Right hindlimb (tissue), 1 donor: ENCODE measurements around the gene PPP1R1B.
A peak's percentile ranks its signal among the peaks of the same experiment; 100 is the strongest.
"Not testable (repeated sequence)": the region's sequence is repeated elsewhere in the genome, so short reads cannot be mapped to it uniquely, and the experiment has no call there.

ENCODE experiments used
- DNase-seq: peaks from one replicate; pipeline ENCODE4 v3.0.0-alpha.2; 2018

Gene PPP1R1B

GRCh38 chr17:39626171-39627046 is at the start of gene PPP1R1B:
Gene PPP1R1B (plus strand): TSS chr17:39626952. CDS start chr17:39627393, 441 bp downstream.
- DNase-seq, result no peak

GRCh38 chr17:39578272-39578671 is 48.5 kb upstream of the PPP1R1B start:
- DNase-seq, result no peak

DNA sequence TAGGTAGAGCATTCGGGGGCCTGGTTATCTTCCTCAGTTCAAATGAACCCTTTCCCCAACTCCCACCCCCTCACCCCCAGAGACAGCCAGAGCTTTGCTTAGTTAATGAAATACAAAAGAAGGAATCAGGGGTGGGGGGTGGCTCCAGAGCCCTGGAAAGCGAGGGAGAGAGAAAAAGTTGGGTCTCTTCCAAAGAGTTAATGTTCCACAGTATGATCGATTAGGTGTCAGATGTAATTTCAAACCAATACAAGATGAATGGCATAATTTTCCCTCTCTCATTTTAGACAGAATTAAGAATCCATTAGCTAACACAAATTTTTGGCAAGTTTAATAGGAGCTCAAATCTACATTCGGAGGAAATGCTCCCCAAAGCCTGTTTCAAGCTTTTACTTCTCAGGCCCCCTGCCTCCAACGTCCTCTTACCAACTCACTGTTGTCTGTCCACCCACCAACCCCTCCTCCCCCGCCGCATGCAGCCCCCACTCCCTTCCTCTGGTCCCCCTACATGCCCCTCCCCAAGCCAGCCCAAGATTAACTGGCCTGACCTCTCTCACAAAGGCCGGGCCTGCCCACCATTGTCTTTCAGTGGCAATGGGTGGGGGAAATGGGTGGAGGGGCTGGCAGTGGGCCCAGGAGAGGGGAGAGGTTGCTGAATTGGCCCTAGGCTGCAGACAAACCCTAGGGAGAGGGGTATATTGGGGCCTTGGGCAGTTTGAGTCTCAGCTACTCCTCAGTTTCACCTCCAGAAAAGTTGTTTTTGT is 47.3 kb upstream of the PPP1R1B start:
- DNase-seq, result no peak

- no peak for DNase-seq
Observed at GRCh38 chr17:39580082-39580468, 46.7 kb upstream of the PPP1R1B start.

DNA sequence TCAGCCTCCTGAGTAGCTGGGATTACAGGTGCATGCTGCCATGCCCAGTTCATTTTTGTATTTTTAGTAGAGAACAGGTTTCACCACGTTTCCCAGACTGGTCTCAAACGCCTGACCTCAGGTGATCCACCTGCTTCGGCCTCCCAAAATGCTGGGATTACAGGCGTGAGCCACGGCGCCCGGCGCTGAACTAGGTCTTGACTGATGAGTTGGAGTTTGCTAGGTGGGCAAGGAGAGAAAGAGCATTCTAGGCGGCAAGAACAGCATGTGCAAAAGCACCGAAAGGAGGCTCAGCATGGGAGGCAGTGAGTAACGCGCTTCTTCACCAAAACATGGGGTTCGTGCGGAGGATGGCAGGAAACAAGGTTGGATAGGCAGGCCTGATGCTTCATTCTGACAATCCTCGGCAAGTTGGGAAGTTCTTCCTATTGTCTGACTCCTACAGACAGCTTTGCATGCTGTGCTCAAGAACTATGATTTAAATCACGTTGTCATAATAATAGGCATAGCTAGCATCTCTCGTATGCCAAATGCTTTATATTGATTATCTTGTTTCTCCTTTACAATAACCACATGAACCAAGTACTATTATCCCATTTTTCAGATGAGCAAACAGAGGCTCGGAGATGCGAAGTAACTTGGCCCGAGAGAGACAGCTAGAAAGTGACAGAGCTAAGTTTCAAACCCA is 45.5 kb upstream of the PPP1R1B start:
- DNase-seq, result no peak

DNA sequence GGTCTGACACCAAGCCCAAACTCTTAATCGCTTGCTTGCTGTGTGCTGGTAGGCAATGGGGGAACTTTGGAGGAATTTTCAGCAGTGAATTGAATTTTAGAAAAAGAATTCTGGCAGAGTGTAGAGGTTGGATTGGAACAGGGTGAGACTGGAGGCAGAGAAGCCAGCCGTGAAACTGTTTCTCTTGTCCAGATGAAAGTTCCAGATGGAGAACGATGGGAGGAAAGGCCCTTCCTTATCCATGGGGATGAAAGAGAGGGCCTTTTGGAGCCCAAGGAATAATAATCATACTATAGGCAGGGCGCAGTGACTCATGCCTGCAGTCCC is 45.0 kb upstream of the PPP1R1B start:
- DNase-seq, result no peak

- no peak for DNase-seq
Observed at GRCh38 chr17:39582658-39583057, 44.1 kb upstream of the PPP1R1B start.

DNA sequence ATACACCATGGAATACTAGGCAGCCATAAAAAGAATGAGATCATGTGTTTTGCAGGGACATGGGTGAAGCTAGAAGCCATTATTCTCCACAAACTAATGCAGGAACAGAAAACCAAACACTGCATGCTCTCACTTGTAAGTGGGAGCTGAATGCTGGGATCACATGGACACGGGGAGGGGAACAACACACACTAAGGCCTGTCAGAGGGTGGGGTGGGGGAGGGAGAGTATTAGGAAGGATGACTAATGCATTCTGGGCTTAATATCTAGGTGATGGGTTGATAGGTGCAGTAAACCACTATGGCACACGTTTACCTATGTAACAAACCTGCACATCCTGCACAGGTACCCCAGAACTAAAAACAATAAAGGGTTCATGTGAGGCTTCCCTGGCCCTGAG is 36.6 kb upstream of the PPP1R1B start:
- not testable (repeated sequence) for DNase-seq

DNA sequence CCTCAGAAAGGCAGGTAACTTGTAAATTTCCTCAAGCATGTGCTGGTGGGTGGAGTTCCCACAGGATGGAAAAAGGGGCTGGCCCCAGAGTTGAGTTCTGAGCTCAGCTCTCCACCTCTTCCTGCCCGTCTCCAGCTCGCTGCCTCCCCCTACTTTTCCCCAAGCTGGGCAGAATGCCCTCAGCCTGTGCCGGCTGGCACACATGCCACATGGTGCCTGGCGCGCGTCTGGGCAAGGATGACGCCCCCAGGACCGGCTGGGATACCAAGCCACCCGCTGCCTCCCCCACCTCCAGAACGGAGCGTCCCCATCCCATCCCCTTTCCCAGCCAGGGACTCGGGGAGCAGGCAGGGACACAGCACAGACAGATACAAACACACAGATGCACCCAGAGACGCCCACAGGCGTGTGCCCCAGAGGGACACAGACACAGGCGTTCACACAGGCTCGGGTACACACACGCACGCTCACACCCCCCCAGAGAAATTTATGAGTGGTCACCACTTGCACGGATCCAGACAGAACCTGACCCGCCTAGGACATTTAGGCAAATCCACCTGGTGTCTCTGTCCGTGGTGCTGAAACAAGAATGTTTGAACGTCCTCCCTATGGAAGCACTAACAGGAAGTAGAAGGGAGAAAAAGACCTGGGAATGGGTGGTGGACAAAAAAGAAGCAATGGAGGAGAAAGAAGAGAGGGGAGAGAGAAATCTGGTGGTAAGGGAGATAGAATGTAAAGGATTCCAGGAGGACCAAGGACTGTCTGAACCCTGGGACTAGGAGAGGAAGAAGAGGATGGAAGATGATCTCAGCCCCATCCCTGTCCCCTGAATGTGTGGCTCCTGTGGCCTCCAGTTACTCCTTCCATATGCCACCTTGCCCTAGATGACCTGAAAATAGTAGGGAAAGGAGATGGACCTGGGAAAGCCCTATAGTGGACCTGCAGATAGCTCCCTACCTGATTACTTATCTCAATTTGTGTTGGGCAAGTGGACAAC is 34.5 kb upstream of the PPP1R1B start:
- DNase-seq, result peak; percentile 47

DNA sequence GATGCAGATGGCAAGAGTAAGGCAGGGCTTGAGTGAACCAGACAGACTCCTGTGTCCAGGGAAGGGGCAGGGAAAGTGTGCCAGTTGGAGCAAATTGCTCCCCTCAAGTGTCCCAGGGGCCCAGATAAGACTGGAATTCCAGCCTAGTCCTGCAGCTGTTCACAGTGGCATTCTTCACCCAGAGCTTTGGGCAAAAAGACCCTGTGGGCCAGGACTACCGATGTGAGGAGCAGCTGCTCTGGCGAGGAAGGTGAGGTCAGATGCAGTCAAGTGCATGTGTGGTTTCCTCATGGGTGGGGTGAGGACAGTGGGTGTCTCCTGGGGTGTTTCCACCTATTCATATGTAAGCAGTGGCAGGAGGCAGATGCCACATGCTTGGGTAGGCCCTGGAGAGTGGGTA is 33.4 kb upstream of the PPP1R1B start:
- DNase-seq, result no peak

DNA sequence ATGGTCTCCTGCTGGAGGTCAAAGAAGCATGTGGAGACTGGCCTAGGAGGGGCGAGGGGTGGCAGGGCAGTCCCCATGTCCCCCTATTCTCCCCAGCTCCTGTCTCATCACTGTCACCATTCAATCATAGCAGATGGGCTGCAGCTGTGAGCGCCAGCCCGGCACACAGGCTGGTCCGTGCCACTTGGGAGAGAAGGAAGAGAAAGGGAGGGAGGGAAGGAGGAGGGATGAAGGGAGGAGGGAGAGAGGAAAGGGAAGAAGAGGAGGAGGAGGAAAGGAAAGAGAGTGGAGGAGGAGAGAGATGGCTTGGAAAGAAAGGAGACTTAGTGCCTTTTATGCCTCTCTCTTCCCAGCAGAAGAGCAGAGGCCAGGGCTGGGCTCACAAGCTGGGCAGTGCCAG is 31.5 kb upstream of the PPP1R1B start:
- DNase-seq, result no peak

- no peak for DNase-seq
Observed at GRCh38 chr17:39595928-39596510, 30.7 kb upstream of the PPP1R1B start.

DNA sequence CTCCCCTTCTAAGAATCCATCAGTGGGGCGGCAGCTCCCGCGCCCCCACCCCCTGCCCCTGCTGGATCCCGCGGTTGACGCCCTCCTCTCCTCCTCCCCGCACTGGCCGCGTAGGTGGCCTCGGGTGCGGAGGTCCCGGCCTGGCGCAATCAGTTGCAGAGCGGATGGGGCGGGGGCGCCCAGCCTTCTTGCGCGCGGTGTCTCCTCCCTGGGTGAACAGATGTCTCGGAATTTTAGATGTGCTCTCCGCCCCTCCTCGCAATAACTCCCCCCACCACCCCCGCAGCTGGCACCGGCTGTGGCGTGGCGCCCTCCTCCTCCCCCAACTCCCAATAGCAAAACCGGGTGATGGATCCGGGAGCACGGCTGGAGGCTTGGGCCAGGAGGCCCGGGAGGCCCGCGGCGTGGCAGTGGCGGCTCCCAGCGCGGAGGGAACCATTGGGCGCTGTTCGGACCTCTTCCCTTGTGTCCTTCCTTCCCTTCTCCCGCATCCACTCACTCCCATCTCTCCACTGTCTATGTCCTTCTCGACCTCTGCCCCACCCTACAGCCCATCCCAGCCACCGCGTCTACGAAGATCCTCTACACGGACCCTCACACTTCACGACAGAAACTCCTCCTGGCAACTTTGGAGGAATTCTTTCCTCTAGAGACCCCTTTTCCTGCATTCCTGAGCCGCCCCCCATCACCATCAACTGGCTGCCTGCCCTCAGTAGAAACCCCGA is 30.0 kb upstream of the PPP1R1B start:
- no peak for DNase-seq

DNA sequence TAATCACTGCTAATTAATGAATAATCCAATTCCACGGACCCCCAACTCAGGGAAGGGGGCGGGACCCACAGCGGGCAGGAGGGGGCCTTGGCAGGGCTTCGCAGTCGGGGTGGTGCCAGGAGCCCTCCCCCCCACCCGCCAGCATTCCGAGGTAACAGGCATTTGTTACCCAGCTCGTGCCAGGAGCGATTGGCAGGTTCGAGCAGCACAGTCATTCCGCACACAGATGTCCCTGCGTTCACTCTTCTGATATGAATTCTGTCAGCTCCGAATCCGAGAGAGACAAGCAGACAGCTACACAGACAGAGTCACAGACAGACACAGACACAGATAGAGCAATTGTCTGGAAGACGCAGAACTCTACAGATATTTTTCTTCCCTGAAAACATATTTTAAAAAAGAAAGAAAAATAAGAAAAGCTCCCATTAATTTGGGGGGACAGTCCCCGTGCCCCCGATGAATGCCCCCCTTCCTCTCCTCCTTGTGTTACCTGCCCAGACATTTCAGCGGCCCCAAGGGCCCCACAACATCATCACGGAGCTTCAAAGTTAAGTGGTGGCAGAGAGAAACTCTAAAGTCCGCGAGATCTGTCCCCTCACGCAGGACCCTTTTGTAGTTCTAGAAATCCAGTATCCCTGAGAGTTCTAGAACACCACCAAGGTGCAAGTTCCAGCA is 29.2 kb upstream of the PPP1R1B start:
- DNase-seq, result no peak

DNA sequence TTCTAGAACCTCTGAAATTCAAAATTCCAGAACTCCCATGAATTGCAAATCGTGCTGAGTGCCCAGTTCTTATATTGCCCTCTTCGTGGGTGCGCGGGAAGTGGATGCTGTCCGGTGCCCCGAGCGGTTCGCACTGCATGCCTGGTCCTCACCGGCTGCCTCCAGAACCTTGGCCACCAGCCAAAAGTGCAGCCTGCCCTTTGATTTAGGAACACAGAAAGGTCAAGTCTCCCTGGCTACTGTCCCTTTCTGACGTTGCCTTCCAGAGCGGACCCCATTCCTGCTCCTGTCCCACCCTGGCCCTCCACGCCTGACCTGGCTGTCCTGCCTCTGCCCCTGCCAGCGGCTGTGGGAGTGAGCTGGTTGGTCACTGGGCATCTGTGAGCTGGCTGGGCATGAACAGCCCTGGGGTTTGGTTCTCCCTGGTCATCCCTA is 28.7 kb upstream of the PPP1R1B start:
- no peak for DNase-seq

GRCh38 chr17:39598630-39599003 is 28.1 kb upstream of the PPP1R1B start:
- no peak for DNase-seq

DNA sequence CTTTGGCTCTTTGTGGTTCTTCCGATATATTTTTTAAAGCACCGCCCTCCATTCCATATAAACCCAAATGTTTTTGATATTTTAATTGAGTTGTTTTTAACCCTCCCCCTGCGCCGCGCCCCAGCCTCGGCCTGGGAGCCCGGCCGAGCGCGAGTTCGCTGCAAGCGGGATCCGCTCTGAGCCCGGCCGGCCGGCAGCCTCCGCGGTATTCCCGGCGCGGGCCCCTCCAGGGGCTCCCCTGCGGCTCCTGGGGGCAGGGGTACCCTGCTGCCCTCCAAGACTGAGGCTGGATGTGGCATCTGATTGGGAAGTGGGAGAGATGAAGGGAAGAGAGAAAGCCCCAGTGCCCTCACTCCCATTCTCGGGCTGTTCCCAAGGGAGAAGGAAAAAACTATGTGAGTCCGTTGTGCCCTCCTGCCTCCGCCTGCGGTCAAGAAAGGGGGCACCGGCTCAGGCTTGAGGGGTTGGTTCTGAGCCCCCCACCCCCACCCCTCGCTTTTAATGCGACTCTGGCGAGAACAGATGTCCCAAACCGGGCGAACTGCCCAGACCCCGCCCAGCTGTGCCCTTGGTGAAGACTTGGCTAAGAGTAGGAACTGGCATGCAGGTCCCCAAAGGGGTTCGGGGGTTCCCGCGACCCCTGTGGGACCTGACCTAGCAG is 27.6 kb upstream of the PPP1R1B start:
- no peak for DNase-seq

- DNase-seq, result no peak
Observed at GRCh38 chr17:39599665-39600231, 27.0 kb upstream of the PPP1R1B start.

DNA sequence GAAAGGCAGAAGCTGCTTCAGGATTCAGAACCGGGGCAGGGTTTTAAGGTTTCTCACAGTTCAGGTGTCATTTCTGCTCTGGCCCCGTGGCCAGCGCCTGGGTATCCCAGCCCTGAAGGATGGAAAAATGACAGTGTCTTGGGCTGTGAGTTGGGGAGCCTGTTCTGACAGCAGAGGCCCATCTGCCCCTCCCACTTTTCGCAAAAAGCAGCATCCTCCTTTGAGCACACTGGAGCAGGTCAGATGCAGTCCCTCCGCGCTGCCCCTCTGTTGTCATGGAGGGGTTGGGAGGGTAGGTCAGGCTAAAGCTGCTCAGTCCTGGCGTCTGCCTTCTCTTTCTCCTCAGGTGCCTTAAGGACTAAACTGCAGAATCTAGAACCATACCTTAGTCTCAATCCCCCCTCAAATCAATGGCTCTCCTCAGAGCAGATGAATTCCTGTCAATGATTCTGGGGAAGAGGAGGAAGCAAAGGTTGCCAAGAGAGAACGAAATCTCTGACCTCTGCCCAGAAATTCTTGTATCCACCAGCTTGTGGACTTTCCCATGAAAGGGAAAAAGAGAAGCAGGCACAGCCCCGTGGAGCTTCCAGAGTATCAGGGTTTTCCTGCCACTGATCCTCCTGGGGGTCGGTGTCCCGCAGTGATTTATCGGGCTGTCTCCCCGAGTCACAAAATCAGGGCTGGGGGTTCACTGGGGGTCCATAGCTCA is 26.3 kb upstream of the PPP1R1B start:
- DNase-seq, result no peak
